GM21447 (cell line): ENCODE measurements around the gene KLHL5.

Experiments
- ATAC-seq: cut with Tn5 transposase; IDR thresholded peaks from one replicate; pipeline ENCODE4 v1.9.1; 2021; ENCODE audit not compliant: unreplicated experiment

KLHL5 gene

DNA sequence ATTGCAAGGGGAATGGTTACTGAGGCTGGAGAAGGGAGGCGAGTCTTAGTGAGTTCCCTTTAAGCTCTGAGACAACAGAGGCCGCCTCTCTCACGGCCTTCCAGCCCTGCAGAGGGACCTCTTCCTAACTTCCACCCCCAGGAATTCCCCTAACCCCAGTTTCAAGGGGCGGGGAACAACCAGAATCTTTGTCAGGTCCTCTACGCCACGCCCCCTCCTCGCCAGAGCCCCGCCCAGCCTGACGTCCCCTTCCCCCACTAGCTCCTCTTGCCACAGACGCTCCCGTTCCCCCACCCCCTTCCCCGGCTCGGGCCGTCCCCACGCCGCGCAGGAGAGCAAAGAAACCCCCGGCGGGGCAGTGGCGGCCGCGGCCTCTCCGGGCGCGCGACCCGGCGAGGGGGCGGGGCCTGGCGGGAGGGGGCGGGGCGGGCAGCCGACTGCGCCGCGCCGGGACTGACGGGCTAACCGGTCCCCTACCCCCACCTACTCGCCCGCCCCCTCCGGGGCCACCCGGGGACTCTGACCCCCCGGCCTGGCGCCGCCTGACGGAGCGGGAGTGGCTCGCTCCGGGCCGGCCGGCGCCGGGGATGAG is 17.6 kb upstream of the KLHL5 start:
- ATAC-seq, result peak; percentile 64

- peak; percentile 25 for ATAC-seq
These were observed 16.8 kb upstream of the KLHL5 start for GRCh38 chr4:39044956-39045826.

GRCh38 chr4:39045827-39046221 is 16.2 kb upstream of the KLHL5 start:
- no peak for ATAC-seq

DNA sequence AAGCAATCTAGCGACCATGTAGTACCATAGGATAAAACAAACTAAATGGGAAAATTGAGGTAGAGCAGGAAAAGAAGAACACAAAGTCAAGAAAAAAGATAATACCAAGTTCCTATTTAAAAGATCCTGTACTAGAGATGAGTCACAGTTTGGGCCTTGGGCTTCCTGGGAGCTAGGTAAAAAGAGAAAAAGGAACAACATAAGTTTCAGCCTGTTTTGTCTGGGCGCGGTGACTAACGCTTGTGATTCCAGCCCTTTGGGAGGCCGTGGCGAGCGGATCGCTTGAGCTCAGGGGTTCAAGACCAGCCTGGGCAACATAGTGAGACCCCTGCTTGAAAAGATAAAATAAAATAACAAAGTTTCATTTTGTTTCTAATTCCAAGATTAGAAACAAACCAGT is 15.8 kb upstream of the KLHL5 start:
- no peak for ATAC-seq

GRCh38 chr4:39047681-39048080 is 14.4 kb upstream of the KLHL5 start:
- ATAC-seq, result no peak

DNA sequence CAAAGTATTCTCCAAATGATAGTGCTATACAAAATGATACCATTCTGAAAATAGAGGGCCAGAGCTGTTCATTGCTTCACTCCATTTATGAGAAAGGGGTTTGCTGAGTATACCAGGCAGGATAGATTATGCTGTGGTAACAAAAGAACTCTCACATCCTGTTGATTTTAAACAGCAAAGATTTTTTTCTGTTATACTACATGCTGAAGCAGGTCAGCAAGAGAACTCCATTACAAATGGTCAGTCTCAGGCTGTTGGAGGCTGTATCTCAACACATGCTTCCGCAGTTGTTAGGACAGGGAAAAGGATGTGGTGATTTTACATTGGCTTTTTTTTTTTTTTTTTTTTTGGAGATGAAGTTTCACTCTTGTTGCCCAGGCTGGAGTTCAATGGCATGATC is 13.7 kb upstream of the KLHL5 start:
- ATAC-seq, result no peak

- ATAC-seq, result no peak
These were observed 11.4 kb upstream of the KLHL5 start for GRCh38 chr4:39050590-39050989.

DNA sequence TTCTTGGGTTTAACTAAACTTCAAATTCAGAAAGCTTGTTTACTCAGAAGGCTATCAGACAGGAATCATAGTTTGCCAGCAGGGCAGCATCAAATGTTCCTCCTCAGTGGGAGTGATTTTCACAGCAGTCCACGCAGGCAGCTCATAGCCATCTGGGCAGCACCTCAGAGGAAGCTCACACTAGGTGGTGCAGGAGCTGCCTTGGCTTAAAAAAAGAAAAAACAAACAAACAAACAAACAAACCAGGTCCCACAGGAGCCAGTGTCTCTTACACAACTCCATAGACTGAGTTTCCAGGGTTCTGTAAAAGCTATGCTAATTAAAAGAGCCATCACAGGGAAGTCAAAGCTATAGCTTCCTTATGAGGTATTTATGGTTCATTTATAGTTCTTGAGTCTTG is 10.5 kb upstream of the KLHL5 start:
- no peak for ATAC-seq

DNA sequence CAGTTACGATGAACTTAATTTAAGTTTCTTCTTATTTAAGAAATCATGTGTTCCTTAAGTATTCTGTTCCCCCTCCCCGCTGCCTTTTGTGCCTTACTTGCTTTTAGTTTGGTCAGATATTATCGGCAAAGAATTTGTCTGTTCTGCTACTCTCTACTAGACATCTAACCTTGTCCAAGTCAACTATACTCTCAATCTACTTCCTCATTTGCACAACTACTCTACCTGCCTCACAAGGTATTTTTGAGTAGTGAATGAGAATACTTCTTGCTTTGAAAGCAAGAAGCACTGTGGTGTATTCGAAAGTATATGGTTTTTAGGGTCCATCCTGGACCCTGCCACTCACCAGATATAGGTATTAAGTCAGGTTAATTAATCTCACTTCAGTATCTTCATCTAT is 8.0 kb upstream of the KLHL5 start:
- ATAC-seq, result no peak

DNA sequence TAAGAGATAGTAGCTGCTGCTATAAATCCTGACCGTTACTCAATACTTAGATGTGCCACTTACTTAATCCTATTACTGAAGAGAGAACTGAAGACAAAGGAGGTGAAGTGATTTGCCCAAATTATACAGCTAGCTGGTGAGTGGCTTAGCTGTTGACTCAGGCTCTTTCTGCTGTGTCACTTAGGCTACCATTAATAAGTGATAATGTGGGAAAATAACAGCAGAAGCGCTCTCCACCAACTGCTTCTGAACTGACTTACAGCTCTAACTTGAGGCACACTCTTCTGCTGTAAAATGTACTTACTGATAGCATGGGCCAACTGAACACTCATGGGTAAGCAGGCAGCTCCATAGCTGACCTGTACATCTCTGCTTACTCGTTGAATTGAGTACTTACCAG is 7.5 kb upstream of the KLHL5 start:
- no peak for ATAC-seq

- no peak for ATAC-seq
These were observed 6.0 kb upstream of the KLHL5 start for GRCh38 chr4:39056023-39056422.

DNA sequence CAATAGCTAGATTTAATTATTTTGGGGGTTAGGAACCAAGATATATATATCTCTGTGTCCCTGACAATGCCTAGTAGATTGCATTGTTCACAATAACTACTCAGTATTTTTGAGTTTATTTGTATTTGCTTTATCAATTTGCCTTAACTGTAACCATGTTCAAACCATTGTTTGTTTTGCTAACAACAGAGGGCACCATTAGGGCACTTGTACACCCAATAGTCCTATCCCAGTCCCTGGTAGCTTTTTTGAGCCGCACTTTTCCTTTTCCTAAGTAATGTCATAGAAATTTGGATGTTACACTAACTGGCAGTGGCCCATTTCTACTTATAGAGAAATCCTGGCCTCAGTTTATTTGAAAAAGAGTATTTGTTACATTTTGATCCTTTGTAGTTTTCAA is 575 bp upstream of the KLHL5 start:
- no peak for ATAC-seq

GRCh38 chr4:39062770-39063097 is 702 bp downstream of the KLHL5 start:
- ATAC-seq, result no peak

GRCh38 chr4:39063430-39063829 is 1.4 kb downstream of the KLHL5 start:
- ATAC-seq, result no peak

DNA sequence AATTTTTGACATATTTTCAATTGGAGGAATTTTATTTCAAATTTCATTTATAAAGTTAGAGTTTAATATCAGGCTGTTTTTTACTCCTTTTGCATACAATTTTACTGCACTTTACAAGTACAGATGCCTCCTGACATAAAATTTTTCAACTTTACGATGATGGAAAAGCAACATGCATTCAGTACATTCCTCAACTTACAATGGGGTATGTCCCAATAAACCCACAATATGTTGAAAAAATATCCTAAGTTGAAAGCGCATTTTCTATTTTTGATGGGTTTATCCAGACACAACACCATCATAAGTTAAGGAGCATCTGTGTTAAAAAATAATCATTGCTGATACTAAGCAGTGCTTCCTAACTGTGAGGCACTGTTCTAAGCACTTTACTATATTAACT is 4.3 kb downstream of the KLHL5 start:
- no peak for ATAC-seq

GRCh38 chr4:39067031-39067430 is 5.0 kb downstream of the KLHL5 start:
- ATAC-seq, result no peak

DNA sequence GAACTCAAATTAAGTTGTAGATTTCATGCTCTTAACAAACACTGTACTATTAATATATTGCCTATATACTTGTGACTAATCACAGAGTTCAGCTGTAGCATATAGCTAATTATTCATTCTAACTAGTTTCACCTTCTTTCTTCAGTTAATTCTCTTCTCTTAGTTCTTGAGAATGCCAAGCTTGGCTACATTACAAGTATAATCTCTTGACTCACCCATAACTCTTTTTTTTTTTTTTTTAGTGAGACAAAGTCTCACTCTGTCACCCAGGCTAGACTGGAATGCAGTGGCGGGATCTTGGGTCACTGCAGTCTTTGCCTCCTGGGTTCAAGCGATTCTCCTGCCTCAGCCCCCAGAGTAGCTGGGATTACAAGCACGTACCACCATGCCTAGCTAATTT is 5.4 kb downstream of the KLHL5 start:
- ATAC-seq, result no peak

- ATAC-seq, result no peak
These were observed 6.9 kb downstream of the KLHL5 start for GRCh38 chr4:39068907-39069306.

DNA sequence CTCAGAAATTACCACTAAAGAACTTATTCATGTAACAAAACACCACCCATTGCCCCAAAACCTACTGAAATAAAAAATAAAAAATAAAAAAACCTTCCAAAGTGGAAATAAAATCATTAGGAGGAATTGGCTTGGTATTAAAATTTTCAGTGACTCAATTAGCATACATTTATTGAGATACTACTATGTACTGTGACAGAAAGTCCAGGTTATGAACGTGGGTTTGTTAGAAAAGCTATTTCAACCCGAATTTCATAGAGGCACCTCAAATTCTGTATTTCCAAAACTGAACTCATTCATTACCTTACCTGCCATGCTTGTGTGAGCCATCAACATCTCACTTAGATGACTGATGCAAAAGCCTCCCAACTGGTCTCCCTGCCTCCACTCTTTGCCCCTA is 16.8 kb downstream of the KLHL5 start:
- ATAC-seq, result no peak

DNA sequence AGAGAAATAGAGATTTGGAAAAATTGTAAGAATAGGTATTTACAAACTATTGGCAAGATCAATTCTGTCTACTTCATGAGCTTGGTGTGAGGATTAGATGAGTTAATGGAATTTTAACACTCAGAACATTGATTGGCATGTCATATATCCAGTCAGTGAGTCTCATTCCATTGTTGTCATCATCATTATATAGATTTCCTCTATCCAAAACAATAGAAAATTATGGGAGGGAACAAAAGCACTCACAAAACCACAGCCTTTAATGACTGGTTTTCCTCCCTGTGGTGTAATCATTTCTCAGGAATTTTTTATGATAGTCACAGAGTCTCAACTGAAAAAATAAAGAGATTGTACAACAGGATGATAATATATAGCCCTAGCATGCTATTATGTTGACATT is 21.1 kb downstream of the KLHL5 start:
- ATAC-seq, result no peak

DNA sequence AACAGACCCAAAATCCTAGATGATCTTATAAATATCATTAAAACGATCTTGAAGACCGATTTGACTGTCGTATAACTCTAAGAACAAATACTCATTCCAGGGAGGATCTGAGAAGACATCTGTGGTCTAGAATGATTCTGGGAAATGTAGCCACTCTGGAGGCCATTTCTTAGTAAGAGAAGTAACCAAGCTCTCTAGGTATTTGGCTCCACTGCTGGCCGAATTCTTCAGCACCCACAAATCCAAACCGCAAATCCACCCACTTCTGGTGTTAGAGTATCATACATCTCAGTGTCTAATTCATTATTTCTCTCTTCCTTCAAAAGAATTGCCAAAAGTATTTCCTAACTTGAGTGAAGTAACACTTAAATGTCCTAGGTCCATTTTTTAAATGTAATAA is 23.9 kb downstream of the KLHL5 start:
- no peak for ATAC-seq

DNA sequence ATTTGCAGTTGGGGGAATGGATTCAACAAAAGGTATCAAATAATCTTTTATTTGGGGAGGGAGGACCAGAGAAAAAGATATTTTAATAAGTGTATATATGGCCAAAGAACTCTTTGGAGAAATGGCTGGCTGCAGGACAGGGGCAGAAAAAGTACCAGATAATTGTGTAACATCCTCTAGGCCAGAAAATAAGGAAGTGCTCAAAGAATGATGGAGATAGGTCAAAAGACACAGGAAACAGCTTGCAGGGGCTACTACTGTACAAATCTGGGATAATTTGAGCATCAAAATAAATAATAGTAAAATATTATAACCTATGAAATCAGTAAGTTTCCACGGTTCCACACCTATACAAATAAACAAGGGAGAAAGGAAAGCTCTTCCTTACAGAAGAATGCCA is 34.8 kb downstream of the KLHL5 start:
- no peak for ATAC-seq

GRCh38 chr4:39097290-39097689 is 35.3 kb downstream of the KLHL5 start:
- no peak for ATAC-seq
